ENCODE results near the gene B3GAT2. TPM values are rescaled to one million over a fixed set of nuclear protein-coding genes. Genes with fewer than 3 reads are reported as not detected.

Gene B3GAT2
- total RNA-seq, 4 donors from 2014 or later, result 0.16 TPM; not detected in 3

- WGBS, 2 donors (ENCODE audit: low coverage in 1 of 2), result 93 to 98% methylated on average over 3 of the region's 3 CpGs
- no peaks in the 10 kb centered on the region for H3K36me3 ChIP-seq
- no peak for ATAC-seq
- H3K9me3 ChIP-seq, result no peaks in the 10 kb centered on the region
- no peak for TF ChIP-seq POLR2A (IDR thresholded peaks at IDR 0.05)
- no peak for TF ChIP-seq EP300 (IDR thresholded peaks at IDR 0.05)
- H3K4me3 ChIP-seq, result no peak overlapping the region
- H3K27me3 ChIP-seq, result no peaks in the 10 kb centered on the region
- H3K27ac ChIP-seq, result no peak overlapping the region
- no peaks in the 10 kb centered on the region for H3K4me1 ChIP-seq
These were observed 10.2 kb upstream of the B3GAT2 start for GRCh38 chr6:70967049-70967448.

GRCh38 chr6:70957284-70957617, 391 bp upstream of the B3GAT2 start:
- no peak for ATAC-seq
- Histone ChIP-seq H3K4me1 (peaks cover 0 to 29% (median 19%) of the 10 kb centered on the region in 3 donors), H3K36me3 (no peaks in the 10 kb centered on the region), H3K27ac (no peak overlapping the region), H3K9me3 (no peaks in the 10 kb centered on the region), H3K4me3 (peak overlapping the region; percentile 20 to 63), H3K27me3 (peaks cover 49% of the 10 kb centered on the region)
- TF ChIP-seq POLR2AphosphoS5 (IDR thresholded peaks at IDR 0.05), result no peak
- TF ChIP-seq, protein P1, sequence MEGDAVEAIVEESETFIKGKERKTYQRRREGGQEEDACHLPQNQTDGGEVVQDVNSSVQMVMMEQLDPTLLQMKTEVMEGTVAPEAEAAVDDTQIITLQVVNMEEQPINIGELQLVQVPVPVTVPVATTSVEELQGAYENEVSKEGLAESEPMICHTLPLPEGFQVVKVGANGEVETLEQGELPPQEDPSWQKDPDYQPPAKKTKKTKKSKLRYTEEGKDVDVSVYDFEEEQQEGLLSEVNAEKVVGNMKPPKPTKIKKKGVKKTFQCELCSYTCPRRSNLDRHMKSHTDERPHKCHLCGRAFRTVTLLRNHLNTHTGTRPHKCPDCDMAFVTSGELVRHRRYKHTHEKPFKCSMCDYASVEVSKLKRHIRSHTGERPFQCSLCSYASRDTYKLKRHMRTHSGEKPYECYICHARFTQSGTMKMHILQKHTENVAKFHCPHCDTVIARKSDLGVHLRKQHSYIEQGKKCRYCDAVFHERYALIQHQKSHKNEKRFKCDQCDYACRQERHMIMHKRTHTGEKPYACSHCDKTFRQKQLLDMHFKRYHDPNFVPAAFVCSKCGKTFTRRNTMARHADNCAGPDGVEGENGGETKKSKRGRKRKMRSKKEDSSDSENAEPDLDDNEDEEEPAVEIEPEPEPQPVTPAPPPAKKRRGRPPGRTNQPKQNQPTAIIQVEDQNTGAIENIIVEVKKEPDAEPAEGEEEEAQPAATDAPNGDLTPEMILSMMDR (IDR thresholded peaks at IDR 0.05), result no peak
- no peak for TF ChIP-seq EP300 (IDR thresholded peaks at IDR 0.05)
- TF ChIP-seq POLR2A (IDR thresholded peaks at IDR 0.05), result no peak
- 0 to 2% methylated on average over 1 to 9 of the region's 19 CpGs for WGBS, 2 donors (ENCODE audit: low coverage in 1 of 2)

DNA sequence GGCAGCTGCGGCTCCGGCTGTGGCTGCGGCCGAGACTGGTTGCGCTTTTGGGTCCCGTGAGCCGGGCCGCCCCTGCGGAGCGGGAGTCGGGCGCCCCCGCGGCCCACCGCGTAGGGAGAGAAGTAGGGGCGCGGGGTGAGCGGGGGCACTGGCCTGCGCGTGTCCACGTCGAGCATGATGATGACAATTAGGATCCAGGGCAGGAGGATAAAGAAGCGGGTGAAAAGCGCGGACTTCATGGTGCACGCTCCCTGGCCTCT, 739 bp downstream of the B3GAT2 start:
- H3K9me3 ChIP-seq, result no peaks in the 10 kb centered on the region
- TF ChIP-seq POLR2A (IDR thresholded peaks at IDR 0.05) (no peak), POLR2AphosphoS5 (IDR thresholded peaks at IDR 0.05) (no peak), EP300 (IDR thresholded peaks at IDR 0.05) (no peak)
- TF ChIP-seq, protein P1 (IDR thresholded peaks at IDR 0.05), result no peak
- no peaks in the 10 kb centered on the region for H3K36me3 ChIP-seq
- no peak overlapping the region for H3K27ac ChIP-seq
- H3K27me3 ChIP-seq, result peaks cover 49% of the 10 kb centered on the region
- peaks cover 0 to 29% (median 19%) of the 10 kb centered on the region in 3 donors for H3K4me1 ChIP-seq
- no peak for ATAC-seq
- WGBS, 2 donors (ENCODE audit: low coverage in 1 of 2), result 0% methylated on average over 1 of the region's 27 CpGs; no CpG with 5 or more reads in 1 of the 2 donors
- H3K4me3 ChIP-seq, result peak overlapping the region; percentile 20 to 63

DNA sequence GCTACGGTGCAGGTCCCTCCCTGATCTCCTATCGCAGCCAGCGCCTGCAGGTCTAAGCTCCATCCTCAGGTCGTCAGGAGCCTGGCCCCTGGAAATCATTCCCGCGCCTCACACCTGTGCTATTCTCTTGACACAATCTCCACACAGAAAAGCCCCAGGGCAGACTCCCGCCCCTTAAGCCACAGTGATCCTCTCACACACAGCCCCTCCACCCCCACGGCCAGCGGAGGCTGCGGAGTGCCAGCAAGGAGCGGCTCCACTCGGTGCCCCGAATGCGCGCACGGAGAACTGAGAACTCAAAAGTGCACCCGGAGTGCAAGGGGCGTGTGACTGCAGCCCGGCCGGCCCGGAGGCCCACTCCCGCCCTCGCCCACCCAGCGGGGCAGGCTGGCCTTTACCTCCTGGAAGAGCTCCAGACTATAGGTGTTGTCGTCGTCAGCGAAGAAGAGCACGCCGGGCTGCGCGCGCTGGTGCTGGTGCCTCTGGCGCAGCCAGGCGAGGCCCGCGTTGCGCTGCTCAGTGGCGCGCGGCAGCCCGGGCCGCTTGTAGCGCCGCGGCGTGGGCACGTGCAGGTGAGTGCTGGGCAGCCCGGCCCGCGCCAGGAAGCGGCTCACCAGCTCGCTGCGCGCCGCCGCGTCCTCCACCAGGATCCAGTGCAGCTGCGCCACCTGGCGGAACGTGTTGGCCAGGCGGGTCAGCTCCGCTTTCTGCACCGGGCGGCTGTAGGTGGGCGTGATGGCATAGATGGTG, 1.2 kb downstream of the B3GAT2 start:
- ATAC-seq, result peak; percentile 88
- Histone ChIP-seq H3K27me3 (peaks cover 49% of the 10 kb centered on the region), H3K4me3 (peak overlapping the region; percentile 20 to 63), H3K9me3 (no peaks in the 10 kb centered on the region), H3K27ac (no peak overlapping the region), H3K36me3 (no peaks in the 10 kb centered on the region), H3K4me1 (peaks cover 0 to 29% (median 19%) of the 10 kb centered on the region in 3 donors)
- WGBS, 2 donors (ENCODE audit: low coverage in 1 of 2), result no CpG with 5 or more reads among the region's 65 CpGs
- TF ChIP-seq, protein P1 (IDR thresholded peaks at IDR 0.05), result peak; percentile 71 to 91 (median 74)
- no peak for TF ChIP-seq EP300 (IDR thresholded peaks at IDR 0.05)
- no peak for TF ChIP-seq POLR2AphosphoS5 (IDR thresholded peaks at IDR 0.05)
- TF ChIP-seq POLR2A (IDR thresholded peaks at IDR 0.05), result no peak

- Histone ChIP-seq H3K36me3 (no peaks in the 10 kb centered on the region), H3K9me3 (no peaks in the 10 kb centered on the region), H3K4me3 (no peak overlapping the region), H3K27ac (no peak overlapping the region), H3K27me3 (peaks cover 49% of the 10 kb centered on the region), H3K4me1 (peaks cover 0 to 29% (median 19%) of the 10 kb centered on the region in 3 donors)
- WGBS, 2 donors (ENCODE audit: low coverage in 1 of 2), result 32 to 50% methylated on average over 1 to 5 of the region's 14 CpGs
- TF ChIP-seq POLR2AphosphoS5 (IDR thresholded peaks at IDR 0.05) (no peak), EP300 (IDR thresholded peaks at IDR 0.05) (no peak), POLR2A (IDR thresholded peaks at IDR 0.05) (no peak)
- TF ChIP-seq, protein P1 (IDR thresholded peaks at IDR 0.05), result no peak
- ATAC-seq, result no peak
These were observed 2.1 kb downstream of the B3GAT2 start for GRCh38 chr6:70954750-70955149.
